Renal cortex interstitium (tissue), 11 donors: ENCODE measurements around the gene FRK. TPM values are rescaled to one million over a fixed set of nuclear protein-coding genes. Genes with fewer than 3 reads are reported as not detected.

Experiments
- DNase-seq, 11 donors: peaks; one replicate each; pipeline ENCODE4 v3.0.0-alpha.2; 2013; ENCODE audit warnings: low read depth in 9 of 11, low spot score in 4 of 11; ENCODE audit errors: extremely low read depth in 1 of 11
- polyA plus RNA-seq, 3 donors: library from polyadenylated mRNA; unstranded; fragments of 120-200 nt; gene quantifications; one replicate each; pipeline ENCODE4 v1.2.1, GENCODE V29; 2013; ENCODE audit not compliant: insufficient read length in 3 of 3

The FRK gene
- polyA plus RNA-seq, 3 donors = 3.8 to 8.3 (median 4.9) TPM

DNA sequence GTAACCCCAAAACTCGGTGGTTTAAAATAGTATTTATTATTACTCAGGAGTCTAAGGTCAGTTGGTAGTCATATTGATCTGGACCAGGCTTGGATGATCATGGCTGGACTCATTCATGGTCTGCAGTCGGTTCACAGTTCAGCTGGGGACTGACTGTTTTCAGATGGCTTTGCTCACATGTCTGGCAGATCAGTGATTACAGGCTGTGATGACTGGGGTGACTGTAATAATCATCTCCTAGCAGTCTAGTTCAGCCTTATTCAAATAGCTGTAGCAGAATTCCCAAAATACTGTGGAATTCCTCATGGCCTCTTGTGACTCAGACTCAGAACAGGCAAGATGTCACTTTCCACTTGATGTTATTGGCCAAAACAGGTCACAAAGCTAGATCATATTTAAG is 23.6 kb upstream of the FRK start:
- no peak for DNase-seq

DNA sequence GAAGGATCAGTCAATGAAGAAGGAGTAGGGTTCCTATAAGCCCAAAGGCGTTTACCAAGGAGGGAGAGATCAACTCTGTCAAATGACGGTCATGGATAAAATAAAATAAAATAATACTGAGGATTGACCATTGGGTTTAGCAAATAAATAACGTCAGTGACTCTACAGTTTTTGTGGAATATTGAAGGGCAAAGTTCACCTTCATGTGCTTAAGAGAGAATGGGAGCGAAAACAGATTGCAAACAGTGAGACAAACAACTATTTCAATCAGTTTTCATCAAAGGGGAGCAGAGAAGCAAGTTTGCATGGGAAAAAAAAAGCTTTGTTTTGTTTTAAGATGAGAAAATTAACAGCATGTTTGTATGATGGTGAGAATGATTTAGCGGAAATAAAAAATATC is 22.4 kb upstream of the FRK start:
- DNase-seq = no peak

DNA sequence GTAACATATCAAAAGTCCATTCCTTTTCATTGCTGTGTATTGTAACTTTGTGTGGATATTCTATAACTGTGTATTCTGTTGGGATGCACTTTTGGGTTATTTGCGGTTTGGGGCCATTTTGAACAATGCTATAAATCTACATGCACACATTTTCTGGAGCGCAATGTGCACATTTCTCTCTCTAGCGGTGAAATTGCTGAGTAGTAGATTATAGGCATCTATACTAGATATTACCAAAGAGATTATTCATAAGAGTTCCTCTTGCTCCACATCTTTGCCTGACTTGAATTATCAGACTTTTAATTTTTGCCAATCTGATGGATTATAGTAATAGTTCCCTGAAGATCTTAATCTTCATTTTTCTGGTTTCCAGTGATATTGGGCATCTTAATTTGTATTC is 18.3 kb upstream of the FRK start:
- no peak for DNase-seq

DNA sequence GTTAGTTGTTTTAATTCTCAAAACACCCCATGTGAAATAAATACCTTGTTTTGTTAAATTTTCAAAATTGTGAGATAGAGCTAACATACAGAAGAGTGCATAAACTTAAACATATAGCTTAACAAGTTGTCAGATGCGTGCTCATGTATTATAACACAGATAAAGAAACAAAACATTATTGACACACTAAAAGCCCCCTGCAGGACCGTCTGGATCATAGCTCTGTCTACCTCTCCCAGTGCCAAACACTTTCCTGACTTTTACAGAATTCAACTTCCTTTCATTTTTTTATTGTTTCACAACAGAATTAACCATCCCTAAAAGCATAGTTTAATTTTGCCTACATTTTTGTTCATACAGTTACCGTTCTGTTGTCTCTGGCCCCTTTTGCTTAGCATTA is 17.8 kb upstream of the FRK start:
- DNase-seq = no peak

DNA sequence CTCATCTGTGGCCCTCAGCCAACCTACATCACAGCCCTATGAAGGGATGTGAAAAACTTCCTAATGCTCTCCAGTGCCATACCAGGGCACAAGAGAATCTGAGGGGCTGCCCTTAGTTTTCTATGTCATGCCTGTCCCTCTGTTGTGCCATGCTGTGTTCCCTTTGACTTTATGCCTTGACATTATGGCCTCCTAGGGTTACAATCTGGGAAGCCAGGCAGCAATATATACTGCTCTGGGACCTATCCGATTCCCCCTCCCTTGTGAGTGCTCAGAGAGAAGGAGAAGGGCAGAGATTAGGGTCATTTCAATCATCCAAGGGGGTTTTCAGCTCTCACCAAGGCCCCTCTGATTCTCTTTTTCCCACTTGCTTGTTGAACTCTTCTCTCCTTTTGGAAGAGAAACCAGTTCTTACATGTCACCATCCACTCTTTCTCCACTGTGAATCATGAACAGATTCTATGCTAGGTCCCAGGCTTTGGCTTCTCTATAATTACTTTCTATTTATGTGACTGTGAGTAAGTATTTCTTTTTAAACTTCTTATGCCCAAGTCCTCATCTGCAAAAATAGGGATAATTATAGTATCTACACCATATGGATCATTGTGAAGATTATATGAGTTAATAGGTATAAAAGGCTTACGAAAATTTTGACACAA is 14.2 kb upstream of the FRK start:
- DNase-seq = no peak

DNA sequence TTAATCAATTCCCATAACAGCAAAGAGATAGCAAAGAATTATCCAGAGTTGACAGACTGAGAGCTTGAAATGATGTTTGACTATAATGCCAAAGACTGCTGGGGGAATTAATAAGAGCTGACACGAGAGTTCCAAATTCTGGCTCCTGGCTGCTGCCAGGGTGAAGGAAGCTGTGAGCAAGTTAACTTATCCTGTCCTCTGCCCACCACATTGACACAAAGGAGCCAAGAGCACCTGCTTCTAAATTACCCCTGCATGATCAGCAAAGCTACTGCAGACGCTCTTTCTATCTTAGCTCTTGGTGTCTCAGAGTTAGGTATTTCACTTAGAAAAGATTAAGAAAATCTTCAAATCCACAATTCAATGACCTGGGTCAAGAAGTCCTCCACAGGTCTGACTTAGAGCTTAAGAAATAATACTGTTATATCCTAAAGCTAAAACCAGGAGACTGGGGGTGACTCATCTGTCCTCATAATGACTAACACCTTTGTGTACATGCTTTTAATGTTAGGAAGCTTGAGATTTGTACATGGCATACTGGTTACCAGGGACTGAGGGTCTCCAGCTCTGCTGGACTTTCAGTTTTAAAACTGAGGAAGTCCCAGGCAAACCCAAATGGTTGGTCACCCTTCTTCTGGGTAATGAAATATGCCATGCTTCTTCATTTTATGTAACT is 13.2 kb upstream of the FRK start:
- no peak for DNase-seq

DNA sequence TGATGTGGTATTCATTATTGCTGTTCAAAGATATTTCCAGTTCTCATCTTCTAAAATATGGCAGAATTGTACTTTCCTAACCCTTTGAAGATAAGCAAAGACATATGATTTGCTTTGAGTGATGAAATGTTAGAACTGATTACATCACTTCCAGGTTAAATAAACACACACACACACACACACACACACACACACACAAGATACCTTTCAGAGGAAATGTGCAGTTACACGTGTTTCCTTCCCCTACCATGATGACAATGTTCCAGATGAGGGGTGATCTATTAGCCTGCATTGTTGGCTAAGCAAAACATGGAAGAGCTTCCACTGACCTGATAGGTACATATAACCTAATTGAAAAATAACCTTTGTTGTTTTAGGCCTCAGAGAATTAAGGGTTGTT is 11.7 kb upstream of the FRK start:
- no peak for DNase-seq

DNA sequence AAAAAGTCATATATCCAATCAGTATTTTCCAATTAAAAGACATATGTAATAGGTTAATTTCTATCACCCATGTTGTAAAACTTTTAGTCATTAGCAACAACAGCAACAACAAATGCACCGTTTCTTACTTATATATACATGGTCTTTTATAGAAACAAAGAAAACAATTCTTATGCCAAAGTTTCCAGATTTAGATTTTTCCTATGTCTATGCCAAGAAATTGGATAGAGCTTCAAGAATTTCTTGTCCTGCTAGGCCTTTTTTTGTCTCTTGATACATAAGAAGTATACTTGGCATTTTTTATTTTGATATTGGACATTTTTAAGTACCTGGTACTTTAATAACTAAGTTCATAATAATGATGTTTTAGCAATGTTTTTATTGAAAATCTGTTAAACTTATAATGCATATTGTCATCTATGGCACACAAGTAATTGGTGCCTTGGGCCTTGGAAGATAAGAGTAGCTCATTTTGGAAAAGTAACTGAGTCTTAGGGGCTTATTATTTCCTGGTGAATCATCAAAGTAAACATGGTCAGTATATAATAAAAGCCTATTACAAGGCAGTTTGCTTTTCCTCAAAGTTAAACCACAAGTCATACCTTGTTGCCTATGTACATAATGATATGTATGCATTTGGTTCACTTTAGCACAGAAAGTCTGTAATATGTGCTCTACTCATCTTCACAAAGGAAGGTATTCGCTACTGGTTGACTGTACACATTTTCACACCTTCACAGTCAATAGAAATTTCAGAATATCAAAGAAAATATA is 10.1 kb upstream of the FRK start:
- no peak for DNase-seq

DNA sequence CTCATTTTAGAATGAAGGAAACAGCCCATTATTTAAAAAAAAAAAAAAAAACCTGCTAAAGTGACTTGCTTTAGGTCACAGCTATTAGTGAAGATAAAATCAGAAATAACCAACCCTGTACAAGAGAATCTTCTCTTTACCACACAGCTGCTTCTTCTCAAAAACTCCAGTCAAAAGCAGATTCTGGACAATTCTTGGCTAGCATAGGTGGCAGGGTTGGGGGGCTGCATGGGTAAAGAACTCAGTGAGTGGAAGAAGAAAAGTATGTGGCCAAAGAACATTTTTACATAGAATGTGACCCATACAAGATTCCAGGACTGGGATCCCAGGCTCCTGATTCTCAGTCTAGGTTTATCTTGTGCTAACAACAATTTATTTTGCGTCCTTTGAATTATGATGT is 9.4 kb upstream of the FRK start:
- DNase-seq = no peak

DNA sequence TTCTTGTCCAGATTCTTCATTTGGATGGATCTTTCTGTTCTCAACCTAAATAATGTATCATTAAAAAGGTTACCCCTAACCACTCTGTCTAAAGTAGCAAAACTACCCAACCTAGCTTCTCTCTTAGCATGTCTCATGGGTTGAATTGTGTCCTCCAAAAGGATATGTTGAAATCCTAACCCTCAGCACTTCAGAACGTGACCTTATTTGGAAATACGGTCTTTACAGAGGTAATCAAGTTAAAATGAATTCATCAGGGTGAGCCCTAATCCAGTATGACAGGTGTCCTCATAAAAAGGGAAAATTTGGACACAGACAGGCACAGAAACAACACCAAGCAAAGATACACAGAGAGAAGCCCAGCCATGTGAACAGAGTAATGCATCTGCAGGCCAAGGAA is 6.1 kb upstream of the FRK start:
- no peak for DNase-seq

DNA sequence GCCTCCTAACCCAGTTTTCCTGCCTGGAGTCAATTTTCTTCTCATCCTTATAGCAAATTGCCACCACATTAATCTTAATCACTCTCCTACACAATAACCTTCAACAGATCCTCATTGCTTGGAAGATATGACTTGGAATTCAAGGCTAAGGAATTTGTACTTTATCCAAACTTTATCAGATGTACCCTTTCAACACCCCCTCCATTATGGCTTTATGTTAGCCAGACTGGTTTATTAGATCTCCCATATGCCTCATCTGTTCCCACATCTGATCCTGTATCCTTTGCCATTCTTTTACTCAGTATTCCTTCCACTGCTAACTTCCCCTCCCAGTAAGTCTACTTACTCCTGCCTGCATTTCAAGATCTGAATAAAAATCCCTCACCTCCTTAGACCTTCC is 4.0 kb upstream of the FRK start:
- no peak for DNase-seq

DNA sequence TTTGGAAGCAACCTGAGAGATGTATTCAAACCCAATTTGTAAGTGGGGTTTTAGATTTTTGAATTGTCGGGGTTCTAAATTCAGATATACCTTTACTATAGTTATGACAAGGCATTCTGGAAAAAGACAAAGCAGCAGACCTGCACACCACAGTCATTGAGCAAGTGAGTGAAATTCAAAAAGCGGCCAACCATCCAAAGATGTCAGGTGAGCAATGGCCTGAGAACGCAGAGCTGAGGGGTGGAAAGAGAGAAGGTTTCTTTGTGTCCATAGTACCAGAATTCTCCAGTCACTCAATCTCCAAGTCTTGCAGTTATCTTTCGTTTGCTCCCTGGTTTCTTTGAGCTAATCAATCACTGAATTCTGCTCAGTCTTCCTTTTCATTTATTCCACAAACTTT is 1.8 kb upstream of the FRK start:
- no peak for DNase-seq

DNA sequence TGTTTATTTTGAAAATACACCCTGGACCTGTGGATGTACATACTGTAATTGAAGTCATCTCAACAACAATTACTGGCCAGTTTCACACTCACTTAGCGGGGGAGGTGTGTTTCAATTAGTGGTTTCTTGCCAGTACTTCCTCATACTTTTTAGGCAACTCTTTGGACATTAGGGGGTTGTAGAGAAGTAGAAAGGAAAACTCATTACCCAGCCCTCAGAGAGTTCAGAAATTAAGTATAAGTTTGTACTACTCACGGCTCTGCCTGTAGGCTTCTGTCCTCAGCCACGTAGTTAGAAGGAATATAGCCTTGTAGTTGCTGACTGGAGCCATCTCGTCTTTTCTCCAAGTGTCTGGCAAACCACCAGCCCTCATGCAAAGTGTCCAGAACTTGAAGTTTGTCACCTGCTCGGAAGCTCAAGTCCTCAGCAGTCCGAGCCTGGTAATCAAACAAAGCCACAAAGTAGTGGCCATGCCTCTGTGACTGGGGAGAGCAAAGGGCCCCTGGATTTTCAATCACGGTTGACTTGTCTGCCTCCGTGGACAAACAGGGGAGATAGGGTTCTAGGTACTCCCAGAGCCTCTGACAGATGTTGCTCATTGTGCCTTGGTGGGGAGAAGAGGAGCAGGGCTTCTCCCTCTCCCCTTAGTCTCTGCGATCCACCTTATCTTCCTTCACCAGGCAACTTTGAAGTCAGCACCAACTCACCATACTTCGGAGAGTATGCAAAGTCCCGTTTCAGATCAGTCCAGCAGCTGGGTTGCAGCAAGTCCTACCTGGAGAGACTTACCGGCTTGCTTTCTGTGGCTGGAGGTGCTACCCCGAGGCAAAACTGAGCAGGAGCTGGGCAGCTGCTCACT is 749 bp downstream of the FRK start:
- DNase-seq = peak in 5 of 11 donors; percentile 18 to 38 (median 34)

DNA sequence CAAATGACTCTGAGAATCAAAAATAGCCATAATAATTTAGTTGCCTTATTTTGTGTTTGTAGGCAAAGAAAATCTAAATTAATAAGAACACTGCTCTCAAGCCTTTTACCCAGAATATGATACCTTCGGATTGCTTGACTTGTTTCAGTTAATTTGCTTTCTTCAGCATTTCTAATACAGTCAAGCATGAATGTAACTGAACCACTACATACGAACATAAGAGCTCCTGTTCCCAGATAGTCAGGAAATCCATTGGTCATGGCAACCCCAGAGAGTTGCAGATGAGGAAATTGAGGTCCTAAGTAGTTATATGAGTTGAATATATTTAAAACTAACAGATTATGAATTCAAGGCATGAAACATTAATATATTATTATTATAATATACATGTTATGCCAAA is 2.9 kb downstream of the FRK start:
- no peak for DNase-seq

DNA sequence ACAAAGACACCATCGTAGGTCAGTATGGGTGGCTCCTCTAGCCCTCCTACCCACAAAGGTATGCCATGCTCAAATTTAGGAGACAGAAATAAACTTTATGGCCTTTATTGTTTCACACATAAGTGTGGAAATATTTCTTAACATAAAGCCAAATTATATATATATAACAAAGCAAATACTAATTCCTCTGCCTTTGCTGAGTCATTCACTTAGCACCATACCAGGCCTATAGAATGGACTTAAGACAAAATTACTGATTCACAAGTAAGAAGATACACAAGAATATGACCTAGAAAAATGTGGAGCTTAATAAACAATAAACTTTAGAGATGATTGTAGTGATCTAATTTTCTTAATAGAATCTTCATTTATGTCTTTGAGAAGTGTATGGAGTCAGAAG is 5.2 kb downstream of the FRK start:
- no peak for DNase-seq

DNA sequence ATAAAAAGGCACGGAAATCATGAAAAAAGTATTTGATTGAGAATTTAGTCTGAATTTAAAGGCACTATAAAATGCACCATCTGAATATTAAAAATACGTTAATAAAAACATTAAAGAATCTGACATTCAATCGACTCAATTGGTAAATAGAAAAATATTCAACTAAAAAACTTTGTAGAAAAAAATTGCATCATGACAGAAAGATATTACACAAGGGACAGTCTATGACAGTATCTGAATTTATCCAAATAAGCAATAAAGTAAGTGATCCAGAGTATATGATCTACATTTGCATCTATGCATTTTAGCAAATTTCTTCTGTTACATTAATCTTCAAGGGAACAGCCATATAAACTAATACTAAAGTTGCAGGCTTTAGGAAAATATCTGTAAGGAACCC is 9.4 kb downstream of the FRK start:
- no peak for DNase-seq

DNA sequence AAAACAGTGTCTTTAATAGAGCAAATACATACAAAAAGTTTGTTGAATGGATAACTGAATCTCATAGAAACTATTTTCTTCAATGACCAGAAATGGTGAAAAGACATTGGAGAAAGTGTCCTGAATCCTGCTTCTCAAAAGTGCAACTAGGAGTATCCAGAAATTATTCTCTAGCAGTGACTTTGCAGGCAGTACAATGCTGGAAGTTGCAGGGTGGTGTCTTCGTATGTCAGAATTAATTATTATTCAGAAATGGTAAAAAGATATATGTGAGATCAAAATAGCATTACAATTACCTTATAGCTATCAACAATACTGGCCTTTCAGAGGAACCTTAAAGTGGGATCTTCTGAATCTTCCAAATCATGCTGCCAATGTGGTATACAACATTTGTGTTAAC is 10.0 kb downstream of the FRK start:
- no peak for DNase-seq

DNA sequence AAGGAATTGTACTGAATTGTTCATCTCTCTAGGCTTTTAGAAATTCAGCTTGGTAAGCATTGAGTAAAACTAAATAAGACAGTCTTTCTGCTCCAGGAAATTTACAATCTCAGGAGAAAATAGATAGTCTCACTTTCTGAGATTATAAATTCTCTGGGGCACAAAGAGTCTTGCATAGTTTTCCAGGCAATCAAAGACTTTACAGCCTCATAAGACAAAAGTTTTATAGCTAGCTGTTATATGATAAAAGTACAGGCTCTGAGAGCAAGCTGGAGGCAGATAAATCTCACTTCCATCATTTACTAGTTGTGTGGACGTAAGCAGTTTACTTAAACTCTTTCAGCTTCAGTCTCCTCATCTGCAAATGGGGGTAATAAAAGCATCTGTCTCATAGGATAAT is 11.4 kb downstream of the FRK start:
- DNase-seq = no peak

DNA sequence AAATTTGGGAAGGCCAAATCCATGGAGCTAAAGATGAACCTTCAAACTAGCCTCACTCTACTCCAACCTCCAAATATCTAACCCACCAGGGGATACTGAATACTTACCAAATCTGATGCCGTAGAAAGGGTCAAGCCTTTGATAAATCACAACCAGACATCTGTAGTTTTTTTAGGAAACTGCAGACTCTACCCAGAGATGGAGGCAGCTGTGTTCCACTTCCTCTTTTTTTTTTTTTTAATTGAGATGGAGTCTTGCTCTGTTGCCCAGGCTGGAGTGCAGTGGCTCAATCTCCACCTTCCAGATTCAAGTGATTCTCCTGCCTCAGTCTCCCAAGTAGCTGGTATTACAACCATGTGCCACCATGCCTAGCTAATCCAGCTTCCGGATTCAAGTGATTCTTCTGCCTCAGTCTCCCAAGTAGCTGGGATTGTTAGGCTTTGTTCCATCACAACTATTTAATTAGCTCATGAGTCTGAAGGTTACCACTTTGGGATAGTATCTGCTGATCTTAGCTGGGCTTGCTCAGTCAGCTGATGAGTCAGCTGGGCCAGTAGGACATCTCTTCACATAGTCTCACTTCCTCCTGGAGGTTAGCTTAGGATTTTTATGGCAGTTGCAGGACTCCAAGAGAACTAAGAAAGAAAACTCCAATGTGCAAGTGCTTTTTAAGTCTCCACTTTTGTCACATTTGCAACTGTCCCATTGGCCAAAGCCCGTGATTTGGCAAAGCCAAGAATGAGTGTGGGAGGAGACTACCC is 13.3 kb downstream of the FRK start:
- DNase-seq = no peak
